Choroid plexus epithelial cell (primary cell): ENCODE data around the gene MGAT1.
"Not testable (repeated sequence)": the region's sequence is repeated elsewhere in the genome, so short reads cannot be mapped to it uniquely, and the experiment has no call there.

Experiments used
- DNase-seq: peaks from one replicate; pipeline ENCODE4 v3.0.0-alpha.2; 2010; ENCODE audit warnings: low read depth
- H3K4me3 ChIP-seq: 2 replicates; pipeline ENCODE4 v1.5.1; 2011; ENCODE audit warnings: low read depth, mild to moderate bottlenecking, control low read depth, low read length, moderate library complexity
- TF ChIP-seq, protein P1 (sequence below): conservative IDR thresholded peaks from 2 replicates; pipeline ENCODE4 v1.5.1; 2011; ENCODE audit warnings: low read depth, mild to moderate bottlenecking, control low read depth, inconsistent platforms, low read length, moderate library complexity

MGAT1 gene

DNA sequence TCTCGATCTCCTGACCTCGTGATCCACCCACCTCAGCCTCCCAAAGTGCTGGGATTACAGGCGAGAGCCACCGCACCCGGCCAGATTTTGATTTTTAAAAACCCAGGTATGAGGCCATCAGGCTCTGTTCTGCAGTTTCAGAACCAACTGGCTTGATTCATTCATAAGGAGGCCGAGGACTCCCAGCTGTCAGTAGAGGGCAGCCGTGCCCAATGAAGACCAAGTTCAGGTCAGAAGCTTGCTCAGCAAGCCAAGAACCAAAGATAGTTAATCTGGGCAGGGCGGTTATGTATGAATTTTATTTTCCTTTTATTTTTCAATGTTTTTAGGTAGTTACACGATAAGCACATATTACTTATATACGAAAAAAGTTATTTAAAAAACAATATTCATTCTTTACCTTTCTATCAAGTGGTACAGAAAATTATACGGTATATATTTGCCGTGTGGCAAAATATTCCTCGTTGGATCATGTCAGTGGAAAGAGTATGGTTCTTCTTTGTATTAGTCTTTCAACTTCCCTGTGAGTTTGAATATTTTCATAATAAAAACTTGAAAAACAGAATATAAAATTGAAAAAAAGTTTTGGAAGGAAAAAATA, 18.0 kb downstream of the MGAT1 start:
- peak; percentile 93 for DNase-seq
- TF ChIP-seq, protein P1, sequence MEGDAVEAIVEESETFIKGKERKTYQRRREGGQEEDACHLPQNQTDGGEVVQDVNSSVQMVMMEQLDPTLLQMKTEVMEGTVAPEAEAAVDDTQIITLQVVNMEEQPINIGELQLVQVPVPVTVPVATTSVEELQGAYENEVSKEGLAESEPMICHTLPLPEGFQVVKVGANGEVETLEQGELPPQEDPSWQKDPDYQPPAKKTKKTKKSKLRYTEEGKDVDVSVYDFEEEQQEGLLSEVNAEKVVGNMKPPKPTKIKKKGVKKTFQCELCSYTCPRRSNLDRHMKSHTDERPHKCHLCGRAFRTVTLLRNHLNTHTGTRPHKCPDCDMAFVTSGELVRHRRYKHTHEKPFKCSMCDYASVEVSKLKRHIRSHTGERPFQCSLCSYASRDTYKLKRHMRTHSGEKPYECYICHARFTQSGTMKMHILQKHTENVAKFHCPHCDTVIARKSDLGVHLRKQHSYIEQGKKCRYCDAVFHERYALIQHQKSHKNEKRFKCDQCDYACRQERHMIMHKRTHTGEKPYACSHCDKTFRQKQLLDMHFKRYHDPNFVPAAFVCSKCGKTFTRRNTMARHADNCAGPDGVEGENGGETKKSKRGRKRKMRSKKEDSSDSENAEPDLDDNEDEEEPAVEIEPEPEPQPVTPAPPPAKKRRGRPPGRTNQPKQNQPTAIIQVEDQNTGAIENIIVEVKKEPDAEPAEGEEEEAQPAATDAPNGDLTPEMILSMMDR = peak; percentile 86
- no peak overlapping the region for H3K4me3 ChIP-seq

DNA sequence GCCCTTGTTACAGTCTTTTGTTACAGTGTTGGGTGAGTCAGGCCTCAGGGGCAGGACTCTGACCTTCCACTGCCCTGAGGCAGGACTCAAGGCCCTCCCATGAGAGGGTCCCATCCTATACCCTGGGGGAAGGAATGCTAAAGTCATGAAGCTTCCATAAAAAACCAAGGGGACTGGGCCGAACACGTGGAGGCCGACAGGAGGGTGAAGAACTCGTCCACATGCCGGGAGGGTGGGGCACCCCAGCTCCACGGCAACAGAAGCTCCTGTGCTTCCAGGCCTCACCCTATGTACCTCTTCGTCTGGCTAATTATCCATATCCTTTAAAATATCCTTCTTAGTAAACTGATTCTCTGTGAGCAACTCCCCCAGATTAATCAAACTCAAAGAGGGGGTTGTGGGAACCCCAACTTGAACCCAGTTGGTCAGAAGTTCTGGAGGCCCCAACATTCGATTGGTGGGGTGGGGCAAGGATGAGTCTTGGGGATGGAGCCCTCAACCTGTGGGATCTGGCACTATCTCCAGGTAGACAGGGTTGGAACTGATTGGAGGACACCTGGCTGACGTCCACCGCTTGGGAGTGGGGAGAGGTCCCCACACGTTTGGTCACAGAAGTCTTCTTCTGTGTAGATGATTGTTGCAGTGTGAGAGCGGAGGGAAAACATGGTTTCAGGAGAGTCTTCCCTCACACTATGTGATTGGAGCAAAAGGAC, 19.1 kb downstream of the MGAT1 start:
- no peak overlapping the region for H3K4me3 ChIP-seq
- TF ChIP-seq, protein P1 = no peak
- DNase-seq = no peak

DNA sequence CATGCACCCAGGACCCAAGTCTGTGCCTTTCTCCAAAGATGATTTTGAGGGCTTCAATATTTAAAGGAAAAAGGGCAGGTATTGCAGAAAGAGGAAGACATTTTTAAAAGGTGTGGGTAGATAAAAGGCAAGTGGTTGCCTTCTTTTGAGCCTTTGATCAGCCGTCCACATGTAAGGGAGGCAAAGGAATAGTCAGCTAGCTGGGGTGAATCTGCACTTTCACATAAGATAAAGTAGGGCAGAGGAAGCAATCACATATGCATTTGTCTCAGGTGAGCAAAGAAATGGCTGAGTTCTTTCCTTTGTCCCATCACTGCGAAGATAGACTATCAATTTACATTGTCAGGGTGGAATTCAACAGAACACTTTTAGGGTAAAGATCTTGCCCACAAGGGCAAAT, 19.9 kb downstream of the MGAT1 start:
- DNase-seq = no peak
- H3K4me3 ChIP-seq = no peak overlapping the region
- TF ChIP-seq, protein P1 = no peak

DNA sequence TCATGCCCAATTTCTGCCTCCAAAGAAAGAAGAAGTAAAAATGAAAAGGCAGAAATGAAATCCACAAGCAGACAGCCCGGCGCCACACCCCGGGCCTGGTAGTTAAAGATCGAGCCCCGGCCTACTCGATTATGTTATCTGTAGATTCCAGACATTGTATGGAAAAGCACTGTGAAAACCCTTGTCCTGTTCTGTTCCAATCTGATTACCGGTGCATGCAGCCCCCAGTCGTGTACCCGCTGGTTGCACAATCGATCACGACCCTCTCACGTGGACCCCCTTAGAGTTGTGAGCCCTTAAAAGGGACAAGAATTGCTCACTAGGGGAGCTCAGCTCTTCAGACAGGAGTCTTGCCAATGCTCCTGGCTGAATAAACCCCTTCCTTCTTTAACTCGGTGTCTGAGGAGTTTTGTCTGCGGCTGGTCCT, 20.7 kb downstream of the MGAT1 start:
- H3K4me3 ChIP-seq, DNase-seq: not testable (repeated sequence)

DNA sequence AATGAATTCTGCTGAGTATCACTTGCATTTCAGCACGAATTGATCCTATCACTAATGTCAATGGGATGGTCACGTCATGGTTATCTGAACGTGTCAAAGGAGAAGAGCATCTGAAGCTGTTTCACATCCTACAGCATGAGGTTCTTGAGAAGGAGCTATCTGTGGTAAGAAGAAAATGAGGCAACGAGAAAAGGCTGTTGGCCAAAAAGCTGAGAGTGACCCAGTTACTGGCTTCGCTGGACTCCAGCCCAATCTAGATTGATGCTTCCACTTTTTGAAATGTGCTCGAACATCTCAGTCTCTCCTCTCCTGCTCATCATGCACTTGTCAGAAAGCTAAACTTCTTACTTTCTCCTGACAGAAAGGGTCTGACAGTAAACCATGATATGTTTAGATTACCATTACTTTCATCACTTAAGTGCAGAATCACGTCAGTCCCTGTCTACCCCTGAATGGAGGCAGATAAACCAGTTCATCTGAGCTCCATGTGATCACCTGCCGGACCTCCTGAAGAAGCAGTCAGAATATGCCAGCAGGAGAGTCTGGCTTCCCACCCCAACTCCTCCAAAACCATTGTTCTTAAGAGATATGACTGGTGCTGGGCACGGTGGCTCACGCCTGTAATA, 22.5 kb downstream of the MGAT1 start:
- TF ChIP-seq, protein P1 = no peak
- no peak for DNase-seq
- H3K4me3 ChIP-seq = no peak overlapping the region

DNA sequence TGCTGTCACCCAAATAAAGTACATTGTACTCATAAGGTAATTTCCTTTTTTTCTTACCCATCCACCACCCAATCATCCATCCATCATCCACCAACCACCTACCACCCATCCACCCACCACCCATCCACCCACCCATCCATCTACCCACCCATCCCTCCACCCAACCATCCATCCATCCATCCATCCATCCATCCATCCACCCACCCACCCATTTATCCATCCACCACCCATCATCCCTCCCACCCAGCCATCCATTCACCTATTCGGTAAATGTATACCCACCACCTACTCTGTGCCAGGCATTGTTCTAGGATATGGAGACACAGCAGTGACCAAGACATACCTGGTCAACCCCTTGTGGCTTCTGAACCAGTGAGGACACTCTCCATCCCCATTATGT, 25.1 kb downstream of the MGAT1 start:
- TF ChIP-seq, protein P1 = no peak
- no peak overlapping the region for H3K4me3 ChIP-seq
- DNase-seq = no peak

DNA sequence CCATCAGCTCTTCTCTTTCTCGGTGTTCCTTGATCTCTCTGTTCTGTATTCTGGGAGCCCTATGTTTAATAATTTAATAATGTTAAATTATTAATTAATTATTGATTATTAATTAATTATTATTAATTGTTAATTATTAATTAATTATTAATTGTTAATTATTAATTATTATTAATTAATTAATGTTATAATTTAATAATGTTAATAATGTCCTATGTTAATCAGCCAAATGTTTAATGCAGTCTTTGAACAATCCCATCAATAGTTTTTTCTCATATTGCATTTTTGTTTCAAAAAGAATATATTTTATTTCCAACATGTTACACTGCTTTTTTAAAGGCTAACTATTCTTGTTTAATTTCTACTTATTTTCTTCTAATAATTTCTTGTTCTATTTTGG, 26.2 kb downstream of the MGAT1 start:
- TF ChIP-seq, protein P1 = no peak

More for the DNA sequence above, 26.2 kb downstream of the MGAT1 start:
- H3K4me3 ChIP-seq = no peak overlapping the region
- DNase-seq = no peak
